Neuronal stem cell (in vitro differentiated cells): ENCODE data around the gene SIX5.

Experiments used
- DNase-seq: peaks from one replicate; pipeline ENCODE4 v3.0.0-alpha.2; 2013; ENCODE audit warnings: low spot score
- H2AFZ ChIP-seq: one replicate; pipeline ENCODE4 v1.6.1; 2013; ENCODE audit warnings: mild to moderate bottlenecking, low read length, inconsistent platforms
- H2AK5ac ChIP-seq: 2 replicates; pipeline ENCODE4 v1.6.1; 2013; ENCODE audit warnings: low read depth, mild to moderate bottlenecking, inconsistent platforms, low read length, moderate library complexity, mixed read lengths
- H2BK120ac ChIP-seq: 2 replicates; pipeline ENCODE4 v1.6.1; 2013; ENCODE audit warnings: low read depth, mild to moderate bottlenecking, inconsistent platforms, low read length, moderate library complexity, mixed read lengths
- H2BK12ac ChIP-seq: one replicate; pipeline ENCODE4 v1.6.1; 2013; ENCODE audit warnings: low read length, inconsistent platforms
- H2BK15ac ChIP-seq: 2 replicates; pipeline ENCODE4 v1.6.1; 2013; ENCODE audit warnings: mild to moderate bottlenecking, low read length, inconsistent platforms, mixed read lengths
- H2BK5ac ChIP-seq: one replicate; pipeline ENCODE4 v1.6.1; 2013; ENCODE audit warnings: inconsistent platforms, mild to moderate bottlenecking, low read length, moderate library complexity
- H3K14ac ChIP-seq: one replicate; pipeline ENCODE4 v1.6.1; 2013; ENCODE audit warnings: low read length, inconsistent platforms
- H3K18ac ChIP-seq: 2 replicates; pipeline ENCODE4 v1.6.1; 2013; ENCODE audit warnings: low read length, inconsistent platforms
- H3K23ac ChIP-seq: 2 replicates; pipeline ENCODE4 v1.6.1; 2013; ENCODE audit warnings: low read depth, mild to moderate bottlenecking, mixed read lengths, low read length, inconsistent platforms; ENCODE audit not compliant: poor library complexity
- H3K27ac ChIP-seq: replicated peaks from 3 replicates; pipeline ENCODE4 v1.5.1; 2013; ENCODE audit warnings: low read length, inconsistent platforms
- H3K27me3 ChIP-seq, 3 experiments: 2 replicates each; pipeline ENCODE4 v1.6.1; 2013; ENCODE audit warnings: low read length in 3 of 3, mild to moderate bottlenecking in 2 of 3, inconsistent platforms in 1 of 3, low read depth in 1 of 3, mixed read lengths in 1 of 3, moderate library complexity in 1 of 3; ENCODE audit not compliant: control insufficient read depth in 3 of 3, insufficient read depth in 3 of 3
- H3K36me3 ChIP-seq, 2 donors: replicated peaks in 1 of 2; 2 replicates each; pipeline ENCODE4 v1.6.1; 2013; ENCODE audit warnings: low read length in 2 of 2; ENCODE audit not compliant: control insufficient read depth in 2 of 2, insufficient read depth in 2 of 2
- H3K4ac ChIP-seq: 2 replicates; pipeline ENCODE4 v1.6.1; 2013; ENCODE audit warnings: inconsistent platforms, mild to moderate bottlenecking, low read length, moderate library complexity
- H3K4me1 ChIP-seq, 2 donors: 1 replicate in 1 of 2; 2 replicates in 1 of 2; pipeline ENCODE4 v1.6.1; 2013; ENCODE audit warnings: low read length in 2 of 2, low read depth in 1 of 2; ENCODE audit not compliant: control insufficient read depth in 2 of 2, insufficient read depth in 1 of 2
- H3K4me2 ChIP-seq: one replicate; pipeline ENCODE4 v1.6.1; 2013; ENCODE audit warnings: mild to moderate bottlenecking, low read length, inconsistent platforms; ENCODE audit not compliant: insufficient read depth, poor library complexity, severe bottlenecking
- H3K4me3 ChIP-seq, 2 donors: 2 replicates each; pipeline ENCODE4 v1.5.1; 2013; ENCODE audit warnings: low read length in 2 of 2, mild to moderate bottlenecking in 2 of 2, inconsistent platforms in 1 of 2, moderate library complexity in 1 of 2
- H3K79me1 ChIP-seq: one replicate; pipeline ENCODE4 v1.6.1; 2013; ENCODE audit warnings: low read depth, mild to moderate bottlenecking, inconsistent platforms, low read length, moderate library complexity
- H3K9ac ChIP-seq: one replicate; pipeline ENCODE4 v1.6.1; 2013; ENCODE audit warnings: mild to moderate bottlenecking, low read depth, low read length, inconsistent platforms; ENCODE audit not compliant: poor library complexity
- H3K9me3 ChIP-seq, 2 donors: replicated peaks in 1 of 2; 2 replicates each; pipeline versions ENCODE3 to v1.6.1; 2013; ENCODE audit warnings: low read length in 2 of 2, mild to moderate bottlenecking in 2 of 2, inconsistent platforms in 1 of 2, low read depth in 1 of 2, mixed read lengths in 1 of 2, moderate library complexity in 1 of 2; ENCODE audit not compliant: control insufficient read depth in 2 of 2, insufficient read depth in 1 of 2
- H4K8ac ChIP-seq: one replicate; pipeline ENCODE4 v1.6.1; 2013; ENCODE audit warnings: low read depth, mild to moderate bottlenecking, inconsistent platforms, low read length, moderate library complexity
- H4K91ac ChIP-seq: one replicate; pipeline ENCODE4 v1.6.1; 2013; ENCODE audit warnings: low read length, low read depth, mild to moderate bottlenecking, inconsistent platforms; ENCODE audit not compliant: poor library complexity
- WGBS, 2 donors: extraction: QIAGEN DNeasy Blood & Tissue Kit; methylation state at CpG; one replicate each; pipeline ENCODE4 v1.1.7; 2013; ENCODE audit warnings: missing lambda C conversion rate in 2 of 2, mixed read lengths in 1 of 2; ENCODE audit not compliant: insufficient read length in 2 of 2, insufficient replicate concordance in 1 of 2; ENCODE audit errors: extremely low coverage in 2 of 2; 5-methylcytosine and 5-hydroxymethylcytosine counted together

Gene SIX5

DNA sequence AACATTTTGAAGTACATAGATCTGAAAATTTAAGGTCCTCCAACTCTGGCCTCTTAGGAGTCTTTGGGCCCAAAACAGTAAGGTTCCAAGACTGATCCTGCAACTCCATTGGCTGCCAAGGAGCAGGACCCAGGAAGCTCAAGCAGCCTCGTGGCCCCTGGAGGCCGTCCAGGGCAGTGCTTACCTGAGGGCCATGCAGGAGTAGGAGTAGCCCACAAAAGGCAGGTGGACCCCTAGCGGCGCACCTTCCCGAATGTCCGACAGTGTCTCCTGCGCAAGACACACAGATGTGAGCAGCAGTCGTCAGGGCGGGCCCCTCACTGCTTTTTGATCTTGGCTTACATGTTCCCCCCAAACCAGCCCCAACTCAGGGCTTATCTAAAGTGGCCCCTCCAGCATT, 5.7 kb upstream of the SIX5 start:
- no CpG with 5 or more reads among the region's 9 CpGs for WGBS, 2 donors
- no peak overlapping the region for H2BK5ac ChIP-seq
- no peaks in the 10 kb centered on the region for H3K9me3 ChIP-seq
- H3K4me2 ChIP-seq: no peak overlapping the region
- no peak overlapping the region for H3K4ac ChIP-seq
- no peaks in the 10 kb centered on the region for H3K79me1 ChIP-seq
- H4K8ac ChIP-seq: no peak overlapping the region
- H3K18ac ChIP-seq: no peak overlapping the region
- no peak overlapping the region for H3K14ac ChIP-seq
- H4K91ac ChIP-seq: no peak overlapping the region
- H3K4me1 ChIP-seq: peaks cover 4 to 11% of the 10 kb centered on the region in 2 donors
- no peak overlapping the region for H2AFZ ChIP-seq
- no peak overlapping the region for H2BK12ac ChIP-seq
- H3K23ac ChIP-seq: no peak overlapping the region
- no peak overlapping the region for H3K9ac ChIP-seq
- DNase-seq: no peak
- H3K4me3 ChIP-seq: no peak overlapping the region
- H2BK15ac ChIP-seq: no peak overlapping the region
- H3K27me3 ChIP-seq: no peaks in the 10 kb centered on the region
- peaks cover 32 to 75% of the 10 kb centered on the region in 2 donors for H3K36me3 ChIP-seq
- H2BK120ac ChIP-seq: no peak overlapping the region
- H3K27ac ChIP-seq: no peak overlapping the region
- no peak overlapping the region for H2AK5ac ChIP-seq

DNA sequence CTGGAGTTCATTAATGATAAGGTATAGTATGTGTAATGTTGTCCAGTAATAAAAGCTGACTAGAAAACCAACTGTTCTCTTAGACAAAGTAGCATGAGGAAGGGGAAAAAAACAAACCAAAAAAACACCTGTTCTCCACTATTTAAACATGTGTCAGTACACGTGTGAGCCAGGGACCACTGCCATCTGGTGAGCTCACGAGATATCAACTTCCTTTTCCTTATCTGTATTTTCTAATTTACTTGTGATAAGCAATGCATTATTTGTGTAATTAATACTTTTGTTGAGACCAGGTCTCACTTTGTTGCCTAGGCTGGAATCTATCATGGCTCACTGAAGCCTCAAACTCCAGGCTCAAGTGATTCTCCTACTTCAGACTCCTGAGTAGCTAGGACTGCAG, 4.3 kb upstream of the SIX5 start:
- Histone ChIP-seq H3K79me1 (no peaks in the 10 kb centered on the region), H3K14ac (no peak overlapping the region), H2BK120ac (no peak overlapping the region), H3K4me1 (peaks cover 5 to 6% of the 10 kb centered on the region in 2 donors), H3K9ac (no peak overlapping the region), H3K4me2 (no peak overlapping the region), H2AFZ (no peak overlapping the region), H2BK15ac (no peak overlapping the region), H3K27ac (no peak overlapping the region), H4K8ac (no peak overlapping the region), H3K4me3 (no peak overlapping the region), H3K23ac (no peak overlapping the region), H2BK5ac (no peak overlapping the region), H4K91ac (no peak overlapping the region), H2BK12ac (no peak overlapping the region), H3K27me3 (no peaks in the 10 kb centered on the region), H3K18ac (no peak overlapping the region), H3K9me3 (no peaks in the 10 kb centered on the region), H3K4ac (no peak overlapping the region), H2AK5ac (no peak overlapping the region), H3K36me3 (peaks cover 32 to 62% of the 10 kb centered on the region in 2 donors)
- DNase-seq: no peak
- no CpG with 5 or more reads among the region's 2 CpGs for WGBS, 2 donors

DNA sequence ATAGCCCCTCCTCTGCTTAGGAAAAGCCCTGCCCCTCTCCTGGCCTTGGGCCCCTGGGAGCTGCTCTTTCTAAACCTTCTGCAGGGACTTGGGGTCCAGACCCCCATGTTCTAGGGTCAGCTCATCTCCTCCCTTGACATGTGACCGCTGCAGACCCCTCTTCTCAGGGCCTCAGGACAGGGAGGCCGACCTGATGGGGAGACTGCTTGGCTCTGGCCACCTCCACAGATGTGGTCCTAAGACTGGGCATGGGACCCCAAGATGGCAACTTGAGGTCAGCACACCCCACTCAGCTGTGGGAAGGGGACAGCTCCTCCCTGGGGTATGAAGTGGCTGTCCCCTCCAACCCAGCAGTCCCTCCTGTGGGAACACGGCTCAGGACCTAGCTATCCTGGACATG, 3.9 kb upstream of the SIX5 start:
- no peak for DNase-seq
- Histone ChIP-seq H2BK15ac (no peak overlapping the region), H2AFZ (no peak overlapping the region), H3K4me3 (no peak overlapping the region), H3K14ac (no peak overlapping the region), H3K4me1 (peaks cover 5 to 6% of the 10 kb centered on the region in 2 donors), H4K8ac (no peak overlapping the region), H3K4me2 (no peak overlapping the region), H2BK5ac (no peak overlapping the region), H2AK5ac (no peak overlapping the region), H3K36me3 (peaks cover 30 to 57% of the 10 kb centered on the region in 2 donors), H3K4ac (no peak overlapping the region), H3K9me3 (no peaks in the 10 kb centered on the region), H3K27ac (no peak overlapping the region), H3K27me3 (no peaks in the 10 kb centered on the region), H2BK120ac (no peak overlapping the region), H2BK12ac (no peak overlapping the region), H3K79me1 (peaks cover 2% of the 10 kb centered on the region), H3K9ac (no peak overlapping the region), H3K18ac (no peak overlapping the region), H3K23ac (no peak overlapping the region), H4K91ac (no peak overlapping the region)
- WGBS, 2 donors: no CpG with 5 or more reads among the region's 3 CpGs

DNA sequence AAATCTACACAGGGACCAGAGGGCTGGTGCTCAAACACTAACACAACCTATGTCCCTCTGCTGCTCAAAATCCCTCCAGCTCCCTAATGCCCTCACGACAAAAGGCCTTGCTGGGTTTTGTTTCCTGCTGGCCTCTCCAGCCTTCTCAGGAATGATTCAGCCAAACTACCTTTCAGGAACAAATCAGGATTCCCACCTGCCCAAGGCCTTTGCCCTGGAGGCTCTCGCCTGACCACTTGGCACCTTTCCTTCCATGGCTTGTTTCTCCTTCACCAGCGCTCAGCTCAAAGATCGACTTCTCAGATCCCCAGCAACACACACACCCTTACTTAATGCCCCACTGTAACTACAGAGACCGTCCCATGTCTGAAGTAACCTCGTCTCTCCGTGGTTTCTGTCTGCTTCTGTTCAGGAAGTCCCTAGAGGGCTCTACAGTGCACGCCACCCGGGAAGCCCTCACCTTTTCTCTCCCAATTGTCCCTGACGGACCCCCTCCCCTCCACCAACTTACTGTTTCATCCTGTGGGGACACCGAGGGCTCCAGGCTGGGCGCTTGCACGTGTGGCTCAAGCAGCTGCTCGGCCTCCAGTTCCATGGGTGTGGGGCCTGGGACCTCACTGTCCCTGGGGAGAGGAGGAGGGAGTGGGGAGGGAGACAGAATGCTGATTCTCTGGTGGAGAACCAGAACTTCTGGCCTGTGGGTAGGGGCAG, 3.2 kb upstream of the SIX5 start:
- Histone ChIP-seq H3K4me1 (peaks cover 5 to 6% of the 10 kb centered on the region in 2 donors), H3K9me3 (no peaks in the 10 kb centered on the region), H3K36me3 (peaks cover 24 to 51% of the 10 kb centered on the region in 2 donors), H2AK5ac (no peak overlapping the region), H3K79me1 (peaks cover 4% of the 10 kb centered on the region), H3K4me2 (no peak overlapping the region), H2BK12ac (no peak overlapping the region), H3K4me3 (no peak overlapping the region), H2BK120ac (no peak overlapping the region), H3K4ac (no peak overlapping the region), H3K18ac (no peak overlapping the region), H4K8ac (no peak overlapping the region), H2AFZ (no peak overlapping the region), H2BK15ac (no peak overlapping the region), H4K91ac (no peak overlapping the region), H3K23ac (no peak overlapping the region), H3K27me3 (no peaks in the 10 kb centered on the region), H3K14ac (no peak overlapping the region), H3K9ac (no peak overlapping the region), H3K27ac (no peak overlapping the region), H2BK5ac (no peak overlapping the region)
- no peak for DNase-seq
- WGBS, 2 donors: no CpG with 5 or more reads among the region's 14 CpGs
